ENCODE data around the gene PARP11.

Gene PARP11

DNA sequence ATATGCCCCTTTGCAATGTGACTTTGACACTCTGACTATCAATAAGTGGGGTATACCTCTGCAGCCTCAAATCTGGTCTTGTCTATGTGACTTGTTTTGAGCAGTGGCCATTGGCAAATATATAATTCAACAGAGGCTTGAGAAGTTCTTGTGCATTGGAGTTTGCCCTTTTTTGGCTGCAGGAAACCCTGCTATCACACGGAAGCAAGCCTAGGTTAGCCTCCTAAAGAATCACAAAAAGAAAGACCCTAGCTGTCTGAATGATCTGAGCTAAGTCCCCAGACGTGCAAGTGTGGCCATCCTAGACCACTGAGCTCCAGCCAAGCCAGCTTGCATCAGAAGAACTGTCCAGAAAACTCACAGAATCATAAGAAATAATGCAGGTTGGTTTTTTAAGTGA is 31.8 kb upstream of the PARP11 start:
- Histone ChIP-seq H3K4me3 (ENCODE audit: low read depth in 1 of 5, low read length in 5 of 5) (no peak overlapping the region), H3K27ac (ENCODE audit: low read depth, low read length) (no peak overlapping the region), H3K9ac (ENCODE audit: low read length in 5 of 5) (no peak overlapping the region), H3K36me3 (ENCODE audit: control insufficient read depth in 5 of 5, insufficient read depth in 5 of 5, low read length in 5 of 5) (no peaks in the 10 kb centered on the region), H3K27me3 (ENCODE audit: control insufficient read depth in 5 of 5, insufficient read depth in 4 of 5, low read length in 5 of 5) (peaks cover 0 to 4% (median 0%) of the 10 kb centered on the region in 5 donors), H3K4me1 (ENCODE audit: control insufficient read depth in 5 of 5, insufficient read depth in 5 of 5, low read length in 5 of 5) (no peaks in the 10 kb centered on the region), H3K9me3 (ENCODE audit: control insufficient read depth in 5 of 5, low read length in 5 of 5) (no peaks in the 10 kb centered on the region)

DNA sequence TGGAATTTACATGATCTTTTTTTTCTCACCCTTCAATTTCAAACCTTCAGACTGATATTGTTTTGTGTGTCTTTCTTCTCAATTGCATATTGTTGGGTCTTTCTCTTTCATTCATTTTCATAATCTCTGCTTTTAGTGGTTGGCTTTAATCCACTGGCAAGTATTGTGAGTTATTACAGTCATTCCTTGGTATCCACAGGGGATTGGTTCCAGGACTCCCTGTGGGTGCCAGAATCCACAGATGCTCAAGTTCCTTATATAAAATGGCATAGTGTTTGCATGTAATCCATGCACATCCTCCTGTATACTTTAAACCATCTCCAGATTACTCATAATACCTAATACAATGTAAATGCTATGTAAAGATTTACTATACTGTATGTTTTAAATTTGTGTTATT is 29.7 kb upstream of the PARP11 start:
- Histone ChIP-seq H3K27ac (ENCODE audit: low read depth, low read length) (no peak overlapping the region), H3K36me3 (ENCODE audit: control insufficient read depth in 5 of 5, insufficient read depth in 5 of 5, low read length in 5 of 5) (no peaks in the 10 kb centered on the region), H3K9me3 (ENCODE audit: control insufficient read depth in 5 of 5, low read length in 5 of 5) (no peaks in the 10 kb centered on the region), H3K4me1 (ENCODE audit: control insufficient read depth in 5 of 5, insufficient read depth in 5 of 5, low read length in 5 of 5) (peaks cover 0 to 1% (median 0%) of the 10 kb centered on the region in 5 donors), H3K9ac (ENCODE audit: low read length in 5 of 5) (no peak overlapping the region), H3K27me3 (ENCODE audit: control insufficient read depth in 5 of 5, insufficient read depth in 4 of 5, low read length in 5 of 5) (peaks cover 0 to 4% (median 0%) of the 10 kb centered on the region in 5 donors), H3K4me3 (ENCODE audit: low read depth in 1 of 5, low read length in 5 of 5) (no peak overlapping the region)

DNA sequence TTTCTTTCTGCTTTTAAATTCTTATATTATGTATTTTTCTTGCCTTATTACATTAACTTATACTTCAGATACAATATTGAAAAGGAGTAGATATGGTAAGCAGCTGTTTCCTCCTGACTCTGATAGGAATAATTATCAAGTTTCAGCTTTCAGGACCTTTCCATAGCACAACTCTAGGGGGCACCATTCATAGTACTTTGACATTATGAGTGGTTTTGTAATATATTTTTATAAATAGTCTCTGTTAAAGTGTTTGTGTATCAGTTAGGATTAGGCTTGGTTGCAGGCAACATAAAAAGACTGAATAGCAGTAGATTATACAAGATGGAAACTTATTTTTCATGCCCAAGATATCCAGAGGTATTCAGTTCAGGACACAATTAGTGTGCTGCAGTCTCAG is 27.9 kb upstream of the PARP11 start:
- H3K36me3 ChIP-seq (ENCODE audit: control insufficient read depth in 5 of 5, insufficient read depth in 5 of 5, low read length in 5 of 5): no peaks in the 10 kb centered on the region
- H3K4me3 ChIP-seq (ENCODE audit: low read depth in 1 of 5, low read length in 5 of 5): no peak overlapping the region
- no peaks in the 10 kb centered on the region for H3K9me3 ChIP-seq (ENCODE audit: control insufficient read depth in 5 of 5, low read length in 5 of 5)
- no peak overlapping the region for H3K27ac ChIP-seq (ENCODE audit: low read depth, low read length)
- H3K27me3 ChIP-seq (ENCODE audit: control insufficient read depth in 5 of 5, insufficient read depth in 4 of 5, low read length in 5 of 5): no peaks in the 10 kb centered on the region
- no peak overlapping the region for H3K9ac ChIP-seq (ENCODE audit: low read length in 5 of 5)
- H3K4me1 ChIP-seq (ENCODE audit: control insufficient read depth in 5 of 5, insufficient read depth in 5 of 5, low read length in 5 of 5): peaks cover 0 to 18% (median 3%) of the 10 kb centered on the region in 5 donors

DNA sequence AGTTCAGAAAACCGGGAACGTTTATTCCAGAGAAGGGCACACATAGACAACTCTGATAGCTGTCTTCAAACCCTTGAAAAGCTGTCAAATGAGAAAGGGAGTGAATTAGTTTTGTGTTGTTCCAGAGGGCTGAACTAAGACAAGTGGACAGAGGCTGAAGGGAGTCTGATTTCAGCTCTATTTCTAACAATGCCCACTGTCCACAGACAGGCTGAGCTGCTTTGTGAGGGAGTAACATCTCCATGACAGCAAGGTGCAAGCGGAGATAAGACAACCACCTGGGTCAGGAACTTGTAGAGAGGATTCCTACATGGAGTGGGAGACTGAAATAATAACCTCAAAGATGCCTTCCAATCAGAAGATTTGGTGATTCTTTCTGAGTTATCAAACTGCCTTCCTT is 25.6 kb upstream of the PARP11 start:
- no peaks in the 10 kb centered on the region for H3K9me3 ChIP-seq (ENCODE audit: control insufficient read depth in 5 of 5, low read length in 5 of 5)
- H3K4me1 ChIP-seq (ENCODE audit: control insufficient read depth in 5 of 5, insufficient read depth in 5 of 5, low read length in 5 of 5): peaks cover 0 to 21% (median 3%) of the 10 kb centered on the region in 5 donors
- H3K36me3 ChIP-seq (ENCODE audit: control insufficient read depth in 5 of 5, insufficient read depth in 5 of 5, low read length in 5 of 5): no peaks in the 10 kb centered on the region
- H3K4me3 ChIP-seq (ENCODE audit: low read depth in 1 of 5, low read length in 5 of 5): no peak overlapping the region
- no peak overlapping the region for H3K9ac ChIP-seq (ENCODE audit: low read length in 5 of 5)
- peaks cover 0 to 2% (median 0%) of the 10 kb centered on the region in 5 donors for H3K27me3 ChIP-seq (ENCODE audit: control insufficient read depth in 5 of 5, insufficient read depth in 4 of 5, low read length in 5 of 5)
- no peak overlapping the region for H3K27ac ChIP-seq (ENCODE audit: low read depth, low read length)

DNA sequence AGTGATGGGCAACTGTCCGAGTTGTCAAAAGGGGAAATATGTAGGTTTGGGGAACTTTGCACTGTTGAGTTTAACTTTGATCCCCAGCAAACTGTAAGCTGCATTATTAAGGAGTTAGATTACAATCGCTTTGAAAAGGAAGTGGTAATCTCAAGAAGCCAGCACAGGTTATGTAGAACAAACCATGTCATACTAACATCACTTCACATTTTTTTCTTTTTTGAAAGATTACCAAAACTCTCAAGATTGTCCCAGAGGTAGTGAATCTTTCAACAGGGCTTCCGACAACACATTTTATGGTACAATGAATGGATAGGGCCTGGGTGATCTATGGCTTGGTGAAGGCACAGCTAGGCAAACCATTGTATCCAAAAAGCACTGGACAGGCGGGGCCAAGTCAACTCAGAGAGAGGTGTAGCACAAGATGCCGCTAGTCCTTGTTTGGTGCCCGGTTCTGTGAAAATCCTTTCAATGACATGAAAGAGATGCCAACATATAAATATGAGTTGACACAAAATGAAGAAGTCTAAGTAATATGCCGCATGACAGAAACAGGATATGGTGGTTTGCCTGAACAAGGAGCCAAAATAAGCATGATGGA is 24.3 kb upstream of the PARP11 start:
- no peaks in the 10 kb centered on the region for H3K9me3 ChIP-seq (ENCODE audit: control insufficient read depth in 5 of 5, low read length in 5 of 5)
- no peak overlapping the region for H3K4me3 ChIP-seq (ENCODE audit: low read depth in 1 of 5, low read length in 5 of 5)
- H3K27ac ChIP-seq (ENCODE audit: low read depth, low read length): no peak overlapping the region
- H3K27me3 ChIP-seq (ENCODE audit: control insufficient read depth in 5 of 5, insufficient read depth in 4 of 5, low read length in 5 of 5): peaks cover 0 to 2% (median 0%) of the 10 kb centered on the region in 5 donors
- peaks cover 0 to 21% (median 3%) of the 10 kb centered on the region in 5 donors for H3K4me1 ChIP-seq (ENCODE audit: control insufficient read depth in 5 of 5, insufficient read depth in 5 of 5, low read length in 5 of 5)
- H3K9ac ChIP-seq (ENCODE audit: low read length in 5 of 5): no peak overlapping the region
- no peaks in the 10 kb centered on the region for H3K36me3 ChIP-seq (ENCODE audit: control insufficient read depth in 5 of 5, insufficient read depth in 5 of 5, low read length in 5 of 5)

DNA sequence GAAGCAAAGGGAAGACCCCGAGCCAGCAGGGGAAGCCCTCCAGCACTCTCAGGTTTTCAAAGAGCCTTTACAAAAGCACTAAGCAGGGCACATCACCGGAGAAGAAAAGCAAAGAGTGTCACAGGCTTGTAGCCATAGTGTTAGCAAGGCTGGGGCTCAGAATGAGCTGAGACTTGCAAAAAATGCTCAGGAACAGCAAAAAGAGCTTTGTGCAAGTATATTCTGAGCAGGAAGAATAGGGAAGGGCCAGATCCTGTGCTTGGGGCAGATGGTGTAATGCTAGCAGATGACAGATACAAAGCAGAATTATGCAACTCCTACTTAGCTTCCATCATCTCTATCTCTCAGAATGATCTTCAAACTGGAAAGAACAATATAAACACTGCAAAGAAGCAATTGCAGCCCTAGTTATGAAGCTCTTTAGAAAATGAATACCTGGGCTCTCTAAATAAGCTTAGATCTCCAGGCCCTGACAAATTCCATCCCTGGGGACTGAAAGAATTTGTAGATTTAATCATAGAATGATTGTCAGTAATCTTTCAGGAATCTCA is 23.7 kb upstream of the PARP11 start:
- H3K36me3 ChIP-seq (ENCODE audit: control insufficient read depth in 5 of 5, insufficient read depth in 5 of 5, low read length in 5 of 5): no peaks in the 10 kb centered on the region
- H3K27ac ChIP-seq (ENCODE audit: low read depth, low read length): no peak overlapping the region
- peaks cover 0 to 2% (median 0%) of the 10 kb centered on the region in 5 donors for H3K27me3 ChIP-seq (ENCODE audit: control insufficient read depth in 5 of 5, insufficient read depth in 4 of 5, low read length in 5 of 5)

DNA sequence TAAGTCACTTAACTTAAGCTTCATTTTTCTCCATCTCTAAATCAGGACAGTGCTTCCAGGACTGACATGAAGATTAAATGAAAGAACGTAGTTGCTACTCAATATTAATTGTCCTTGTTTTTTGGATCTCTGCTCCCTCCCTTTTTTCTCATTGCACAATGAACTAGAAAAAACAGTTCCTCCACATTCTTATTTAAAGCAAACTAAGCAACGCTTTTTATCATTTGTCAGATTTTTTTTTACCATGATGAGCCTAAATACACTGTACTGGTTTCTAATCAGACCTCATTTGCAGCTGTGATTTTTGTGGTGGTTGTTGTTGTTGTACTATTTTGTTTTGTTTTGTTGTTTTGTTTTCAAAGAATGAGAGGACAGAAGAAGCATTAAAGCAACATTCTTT is 23.2 kb upstream of the PARP11 start:
- H3K9ac ChIP-seq (ENCODE audit: low read length in 5 of 5): no peak overlapping the region
- peaks cover 0 to 2% (median 0%) of the 10 kb centered on the region in 5 donors for H3K27me3 ChIP-seq (ENCODE audit: control insufficient read depth in 5 of 5, insufficient read depth in 4 of 5, low read length in 5 of 5)
- H3K4me3 ChIP-seq (ENCODE audit: low read depth in 1 of 5, low read length in 5 of 5): no peak overlapping the region
- H3K9me3 ChIP-seq (ENCODE audit: control insufficient read depth in 5 of 5, low read length in 5 of 5): no peaks in the 10 kb centered on the region
- peaks cover 0 to 21% (median 3%) of the 10 kb centered on the region in 5 donors for H3K4me1 ChIP-seq (ENCODE audit: control insufficient read depth in 5 of 5, insufficient read depth in 5 of 5, low read length in 5 of 5)
- no peaks in the 10 kb centered on the region for H3K36me3 ChIP-seq (ENCODE audit: control insufficient read depth in 5 of 5, insufficient read depth in 5 of 5, low read length in 5 of 5)
- no peak overlapping the region for H3K27ac ChIP-seq (ENCODE audit: low read depth, low read length)

More for the DNA sequence above, 23.7 kb upstream of the PARP11 start:
- Histone ChIP-seq H3K4me3 (ENCODE audit: low read depth in 1 of 5, low read length in 5 of 5) (no peak overlapping the region), H3K4me1 (ENCODE audit: control insufficient read depth in 5 of 5, insufficient read depth in 5 of 5, low read length in 5 of 5) (peaks cover 0 to 21% (median 3%) of the 10 kb centered on the region in 5 donors), H3K9me3 (ENCODE audit: control insufficient read depth in 5 of 5, low read length in 5 of 5) (no peaks in the 10 kb centered on the region), H3K9ac (ENCODE audit: low read length in 5 of 5) (no peak overlapping the region)

DNA sequence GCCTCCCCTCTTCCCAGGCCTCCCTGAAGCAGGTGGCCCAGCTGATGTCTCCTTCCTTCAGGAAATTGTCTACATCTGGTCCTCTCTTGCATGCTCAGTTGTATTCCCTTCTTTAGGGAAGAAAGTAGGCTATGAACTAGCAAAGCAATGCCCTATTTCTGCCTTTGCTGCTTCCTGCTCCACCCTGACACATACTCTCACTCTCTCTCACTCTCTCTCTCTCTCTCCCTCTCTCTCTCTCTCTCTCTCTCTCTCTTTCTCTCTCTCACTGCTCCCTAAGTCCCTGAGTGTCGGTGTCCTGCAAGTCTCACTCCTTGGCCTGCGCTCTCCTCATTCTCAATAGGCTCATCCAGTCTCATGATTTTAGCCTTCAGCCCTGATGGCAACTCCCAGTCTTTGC is 19.4 kb upstream of the PARP11 start:
- Histone ChIP-seq H3K9me3 (ENCODE audit: control insufficient read depth in 5 of 5, low read length in 5 of 5) (no peaks in the 10 kb centered on the region), H3K27ac (ENCODE audit: low read depth, low read length) (no peak overlapping the region), H3K27me3 (ENCODE audit: control insufficient read depth in 5 of 5, insufficient read depth in 4 of 5, low read length in 5 of 5) (peaks cover 0 to 5% (median 0%) of the 10 kb centered on the region in 5 donors), H3K36me3 (ENCODE audit: control insufficient read depth in 5 of 5, insufficient read depth in 5 of 5, low read length in 5 of 5) (no peaks in the 10 kb centered on the region), H3K4me3 (ENCODE audit: low read depth in 1 of 5, low read length in 5 of 5) (no peak overlapping the region), H3K9ac (ENCODE audit: low read length in 5 of 5) (no peak overlapping the region), H3K4me1 (ENCODE audit: control insufficient read depth in 5 of 5, insufficient read depth in 5 of 5, low read length in 5 of 5) (peaks cover 0 to 17% (median 1%) of the 10 kb centered on the region in 5 donors)

DNA sequence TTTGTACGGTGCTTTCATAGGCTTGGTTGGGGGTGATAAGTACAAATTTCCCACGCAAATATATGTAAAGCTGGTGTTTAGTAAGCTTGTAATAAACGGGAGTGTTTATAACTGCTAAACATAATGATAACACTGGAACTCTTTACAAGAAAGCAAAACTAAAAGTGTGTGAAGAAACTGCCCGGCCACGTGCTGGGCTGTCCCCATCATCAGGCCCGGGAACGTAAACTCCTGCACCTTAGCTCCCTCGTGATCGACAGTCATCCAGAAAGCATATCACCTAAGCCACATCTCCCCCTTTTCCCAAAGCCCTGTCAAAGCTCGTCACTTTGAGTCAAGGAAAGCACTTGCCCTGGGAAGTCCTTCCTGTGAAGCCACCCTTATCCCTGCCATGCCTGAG is 18.0 kb upstream of the PARP11 start:
- Histone ChIP-seq H3K4me3 (ENCODE audit: low read depth in 1 of 5, low read length in 5 of 5) (no peak overlapping the region), H3K9ac (ENCODE audit: low read length in 5 of 5) (no peak overlapping the region), H3K27ac (ENCODE audit: low read depth, low read length) (no peak overlapping the region), H3K36me3 (ENCODE audit: control insufficient read depth in 5 of 5, insufficient read depth in 5 of 5, low read length in 5 of 5) (no peaks in the 10 kb centered on the region), H3K9me3 (ENCODE audit: control insufficient read depth in 5 of 5, low read length in 5 of 5) (no peaks in the 10 kb centered on the region), H3K4me1 (ENCODE audit: control insufficient read depth in 5 of 5, insufficient read depth in 5 of 5, low read length in 5 of 5) (peaks cover 0 to 4% (median 0%) of the 10 kb centered on the region in 5 donors), H3K27me3 (ENCODE audit: control insufficient read depth in 5 of 5, insufficient read depth in 4 of 5, low read length in 5 of 5) (peaks cover 0 to 5% (median 0%) of the 10 kb centered on the region in 5 donors)

DNA sequence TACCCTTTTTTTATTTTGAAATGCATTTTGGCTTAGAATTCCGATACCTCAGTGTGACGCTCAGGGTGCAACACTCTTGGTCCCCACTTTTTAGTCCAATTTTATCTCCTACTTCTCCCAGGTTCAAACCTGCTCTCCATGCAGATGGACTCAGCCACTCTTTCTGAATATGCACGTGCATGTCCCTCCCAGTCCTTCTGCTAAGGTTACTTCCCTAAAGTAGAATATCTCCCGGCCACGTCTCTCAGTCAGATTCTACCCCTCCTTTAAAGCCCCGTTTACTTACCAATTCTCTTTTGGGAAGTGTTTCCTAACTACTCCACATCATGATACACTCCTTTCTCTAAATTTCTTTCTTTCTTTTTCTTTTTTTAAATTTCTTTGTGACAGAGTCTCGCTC is 15.5 kb upstream of the PARP11 start:
- Histone ChIP-seq H3K27me3 (ENCODE audit: control insufficient read depth in 5 of 5, insufficient read depth in 4 of 5, low read length in 5 of 5) (peaks cover 0 to 3% (median 0%) of the 10 kb centered on the region in 5 donors), H3K9me3 (ENCODE audit: control insufficient read depth in 5 of 5, low read length in 5 of 5) (no peaks in the 10 kb centered on the region), H3K4me3 (ENCODE audit: low read depth in 1 of 5, low read length in 5 of 5) (no peak overlapping the region), H3K27ac (ENCODE audit: low read depth, low read length) (no peak overlapping the region), H3K36me3 (ENCODE audit: control insufficient read depth in 5 of 5, insufficient read depth in 5 of 5, low read length in 5 of 5) (no peaks in the 10 kb centered on the region), H3K9ac (ENCODE audit: low read length in 5 of 5) (no peak overlapping the region), H3K4me1 (ENCODE audit: control insufficient read depth in 5 of 5, insufficient read depth in 5 of 5, low read length in 5 of 5) (peaks cover 0 to 10% (median 4%) of the 10 kb centered on the region in 5 donors)
